Vagina (tissue), 2 donors: ENCODE results near the gene WDR70. TPM values are rescaled to one million over a fixed set of nuclear protein-coding genes. Genes with fewer than 3 reads are reported as not detected.

Source experiments
- DNase-seq, 2 donors: peaks; one replicate each; pipeline ENCODE4 v3.0.0-alpha.2; 2017; ENCODE audit errors: extremely low spot score in 2 of 2
- H3K27ac ChIP-seq: fragments of 200-600 bp; sonication (generic); one replicate; pipeline ENCODE4 v1.5.1; 2019
- H3K27me3 ChIP-seq: fragments of 200-600 bp; sonication (generic); one replicate; pipeline ENCODE4 v1.5.1; 2019
- H3K36me3 ChIP-seq, 2 donors: fragments of 200-600 bp; sonication (generic); one replicate each; pipeline ENCODE4 v1.5.1; 2017 to 2019
- H3K4me1 ChIP-seq: fragments of 200-600 bp; sonication (generic); one replicate; pipeline ENCODE4 v1.5.1; 2019
- H3K4me3 ChIP-seq, 2 donors: fragments of 200-600 bp; sonication (generic); 1 replicate in 1 of 2; 2 replicates in 1 of 2; pipeline ENCODE4 v1.5.1; 2016 to 2019
- H3K9me3 ChIP-seq: fragments of 200-600 bp; sonication (generic); one replicate; pipeline ENCODE4 v1.5.1; 2019
- CTCF ChIP-seq, 3 experiments: fragments of 450-650 bp in 2 of 3; fragments of 200-600 bp in 1 of 3; sonication (generic) in 1 of 3; IDR thresholded peaks; one replicate each; pipeline ENCODE4 v1.5.1; 2017 to 2019; ENCODE audit warnings: antibody characterized with exemption in 3 of 3, mild to moderate bottlenecking in 2 of 3, moderate library complexity in 2 of 3
- POLR2A ChIP-seq, 2 donors: fragments of 450-650 bp; IDR thresholded peaks; one replicate each; pipeline ENCODE4 v1.6.1; 2017; ENCODE audit warnings: antibody characterized with exemption in 2 of 2, mild to moderate bottlenecking in 2 of 2, moderate library complexity in 2 of 2
- POLR2AphosphoS5 ChIP-seq, 2 donors: sonication (generic); formaldehyde crosslinking; IDR thresholded peaks; one replicate each; pipeline ENCODE4 v1.9.0; 2017; ENCODE audit warnings: antibody characterized with exemption in 2 of 2, mild to moderate bottlenecking in 2 of 2, low read depth in 1 of 2; ENCODE audit not compliant: insufficient read depth in 1 of 2
- intact Hi-C: fragments of 100-400 bp; cut with DNase I; formaldehyde crosslinking; loops from one replicate; pipeline ENCODE4 v1.15.1; 2023
- total RNA-seq: library from RNA; depleted of rRNA; stranded (reverse); fragments of >200 nt; gene quantifications from one replicate; pipeline ENCODE4 v1.2.3, GENCODE V29; 2016

WDR70 gene
- total RNA-seq, 1 donor from 2014 or later, result 31.4 TPM

- no peaks in the 10 kb centered on the region for H3K27me3 ChIP-seq
- no peak overlapping the region for H3K27ac ChIP-seq
- no peaks in the 10 kb centered on the region for H3K36me3 ChIP-seq
- TF ChIP-seq POLR2A (IDR thresholded peaks at IDR 0.05) (no peak), POLR2AphosphoS5 (IDR thresholded peaks at IDR 0.05; ENCODE audit: insufficient read depth in 1 of 2, low read depth in 1 of 2) (no peak), CTCF (IDR thresholded peaks at IDR 0.05) (no peak)
- intact Hi-C loops, result no loop called here
- no peaks in the 10 kb centered on the region for H3K4me1 ChIP-seq
- DNase-seq, result no peak
- no peaks in the 10 kb centered on the region for H3K9me3 ChIP-seq
- H3K4me3 ChIP-seq, result no peak overlapping the region
Measured at GRCh38 chr5:37571985-37572384, 192.9 kb downstream of the WDR70 start.

GRCh38 chr5:37575541-37576489, 196.7 kb downstream of the WDR70 start:
- no peak for TF ChIP-seq CTCF (IDR thresholded peaks at IDR 0.05)
- TF ChIP-seq POLR2A (IDR thresholded peaks at IDR 0.05), result no peak
- no peak for TF ChIP-seq POLR2AphosphoS5 (IDR thresholded peaks at IDR 0.05; ENCODE audit: insufficient read depth in 1 of 2, low read depth in 1 of 2)
- H3K4me3 ChIP-seq, result no peak overlapping the region

GRCh38 chr5:37576552-37576951, 197.4 kb downstream of the WDR70 start:
- intact Hi-C loops, result no loop called here
- TF ChIP-seq POLR2A (IDR thresholded peaks at IDR 0.05), result no peak

More at GRCh38 chr5:37575541-37576489, 196.7 kb downstream of the WDR70 start:
- Histone ChIP-seq H3K9me3 (no peaks in the 10 kb centered on the region), H3K27me3 (no peaks in the 10 kb centered on the region), H3K36me3 (no peaks in the 10 kb centered on the region), H3K4me1 (no peaks in the 10 kb centered on the region), H3K27ac (no peak overlapping the region)
- no peak for DNase-seq
- intact Hi-C loops, result no loop called here

GRCh38 chr5:37578176-37578575, 199.1 kb downstream of the WDR70 start:
- H3K4me3 ChIP-seq, result no peak overlapping the region
- H3K4me1 ChIP-seq, result no peaks in the 10 kb centered on the region
- no peaks in the 10 kb centered on the region for H3K36me3 ChIP-seq
- no peaks in the 10 kb centered on the region for H3K27me3 ChIP-seq
- intact Hi-C loops, result no loop called here
- no peak for TF ChIP-seq POLR2AphosphoS5 (IDR thresholded peaks at IDR 0.05; ENCODE audit: insufficient read depth in 1 of 2, low read depth in 1 of 2)
- TF ChIP-seq POLR2A (IDR thresholded peaks at IDR 0.05), result no peak
- TF ChIP-seq CTCF (IDR thresholded peaks at IDR 0.05), result no peak
- no peak overlapping the region for H3K27ac ChIP-seq
- H3K9me3 ChIP-seq, result no peaks in the 10 kb centered on the region
- no peak for DNase-seq

More at GRCh38 chr5:37576552-37576951, 197.4 kb downstream of the WDR70 start:
- Histone ChIP-seq H3K4me1 (no peaks in the 10 kb centered on the region), H3K36me3 (no peaks in the 10 kb centered on the region), H3K4me3 (no peak overlapping the region), H3K27ac (no peak overlapping the region), H3K9me3 (no peaks in the 10 kb centered on the region), H3K27me3 (no peaks in the 10 kb centered on the region)
- DNase-seq, result no peak

- no peak for TF ChIP-seq POLR2A (IDR thresholded peaks at IDR 0.05)
- no peak for TF ChIP-seq POLR2AphosphoS5 (IDR thresholded peaks at IDR 0.05; ENCODE audit: insufficient read depth in 1 of 2, low read depth in 1 of 2)
- TF ChIP-seq CTCF (IDR thresholded peaks at IDR 0.05), result no peak
- no peaks in the 10 kb centered on the region for H3K27me3 ChIP-seq
- intact Hi-C loops, result no loop called here
- no peaks in the 10 kb centered on the region for H3K9me3 ChIP-seq
- no peaks in the 10 kb centered on the region for H3K4me1 ChIP-seq
- H3K27ac ChIP-seq, result no peak overlapping the region
- DNase-seq, result no peak
- no peaks in the 10 kb centered on the region for H3K36me3 ChIP-seq
- H3K4me3 ChIP-seq, result no peak overlapping the region
Measured at GRCh38 chr5:37580106-37580505, 201.0 kb downstream of the WDR70 start.
